ENCODE results near the gene RPN2.

The RPN2 gene

DNA sequence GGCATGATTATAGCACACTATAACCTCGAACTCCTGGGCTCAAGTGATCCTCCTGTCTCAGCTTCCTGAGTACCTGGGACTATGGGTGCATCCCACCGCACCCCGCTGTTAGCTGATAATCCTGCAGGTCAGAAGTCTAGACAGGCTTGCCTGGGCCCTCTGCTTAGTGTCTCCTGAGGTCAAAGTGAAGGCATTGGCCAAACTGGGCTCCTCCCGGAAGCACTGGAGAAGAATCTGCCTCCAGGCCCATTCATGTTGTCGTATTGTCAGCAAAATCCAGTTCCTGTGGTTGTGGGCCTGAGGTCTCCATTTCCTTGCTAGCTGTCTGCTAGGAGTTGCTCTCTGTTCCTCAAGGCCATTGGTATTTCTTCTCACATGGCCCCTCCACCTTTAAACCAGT lies 6.6 kb downstream of the RPN2 start:
- no peak for DNase-seq (ENCODE audit: low read depth)

- no peak for DNase-seq (ENCODE audit: low read depth)
These were observed 9.7 kb downstream of the RPN2 start for GRCh38 chr20:37188787-37189186.

DNA sequence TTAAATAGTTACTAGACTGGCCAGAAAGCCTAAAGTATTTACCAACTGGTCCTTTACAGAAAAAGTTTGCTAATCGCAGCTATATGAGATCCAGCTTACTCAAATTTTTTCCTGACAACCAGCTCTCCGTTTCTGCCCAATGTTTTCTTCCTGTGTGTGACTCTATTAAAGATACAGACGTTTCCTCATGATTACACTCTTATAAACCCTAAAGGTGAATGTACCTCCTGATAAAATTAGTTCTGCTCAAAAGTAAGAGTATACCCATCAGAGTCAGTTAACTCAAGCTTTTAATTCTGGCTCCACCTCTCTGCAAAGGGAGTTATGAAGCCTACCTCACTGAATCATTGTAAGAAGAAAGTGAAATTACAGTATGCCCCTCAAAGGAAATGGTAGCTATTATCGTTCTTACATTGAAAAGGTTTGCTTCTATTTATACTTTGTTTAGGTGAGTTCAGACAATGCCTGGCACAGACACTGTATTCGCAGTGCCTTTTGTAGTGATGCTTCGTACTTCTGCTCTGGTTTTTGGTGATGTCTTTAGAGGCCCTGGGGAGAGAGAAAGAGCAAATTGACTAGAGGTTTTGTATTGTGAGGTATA lies 10.4 kb downstream of the RPN2 start:
- DNase-seq (ENCODE audit: low read depth) = no peak

DNA sequence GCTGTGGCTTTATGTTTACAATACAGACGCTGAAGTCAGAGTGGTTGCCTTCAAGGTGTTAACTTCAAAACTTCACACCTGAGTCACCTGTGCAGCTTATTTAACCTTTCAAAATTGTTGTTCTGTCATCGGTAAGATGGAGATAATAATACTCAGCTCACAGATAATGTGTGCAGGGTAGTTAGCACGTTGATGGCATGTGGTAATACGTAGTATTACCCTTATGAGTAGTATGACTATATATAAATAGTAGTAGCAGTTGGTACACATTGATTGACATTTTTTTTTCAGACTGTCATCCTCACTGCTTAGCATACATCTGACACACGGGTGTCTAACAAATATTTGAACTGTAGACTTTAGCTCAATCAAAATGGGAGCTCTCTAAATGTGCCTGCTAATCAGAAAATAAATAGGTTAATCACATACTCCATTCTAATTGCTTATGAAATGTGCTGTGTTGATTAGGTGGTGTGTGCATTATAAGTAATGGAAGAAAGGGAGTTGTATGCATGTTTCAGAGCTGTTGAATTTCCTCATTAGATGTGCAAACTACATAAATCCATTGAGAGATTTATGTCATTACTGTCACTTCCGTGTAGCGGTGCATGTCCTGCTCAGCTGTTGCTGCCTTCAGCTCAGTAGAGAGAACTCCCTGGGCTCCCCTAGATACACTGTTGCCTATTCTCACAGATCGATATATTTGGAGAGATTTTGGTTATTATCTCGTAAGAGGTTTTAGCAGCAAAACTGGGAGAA lies 11.4 kb downstream of the RPN2 start:
- no peak for DNase-seq (ENCODE audit: low read depth)

- DNase-seq (ENCODE audit: low read depth) = peak; percentile 84
These were observed 13.2 kb downstream of the RPN2 start for GRCh38 chr20:37192137-37192854.

DNA sequence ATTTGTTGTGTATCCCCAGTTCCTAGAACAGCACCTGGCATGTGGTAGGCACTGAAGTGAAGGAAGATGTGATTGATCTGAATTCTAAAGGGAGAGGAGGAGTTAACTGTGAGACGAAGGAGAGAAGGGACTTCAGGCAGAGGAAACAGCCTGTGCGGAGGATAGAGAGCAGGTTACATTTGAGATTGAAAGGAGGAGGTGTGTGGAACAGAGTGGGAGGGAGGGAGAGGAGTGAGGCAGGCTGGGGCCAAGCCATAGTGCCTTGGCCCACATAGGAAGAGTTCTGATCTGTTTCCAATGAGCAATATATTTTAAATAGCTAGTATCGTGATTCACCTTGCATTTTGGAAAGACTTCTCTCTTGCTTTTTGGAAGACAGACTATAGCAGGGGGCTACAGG lies 14.1 kb downstream of the RPN2 start:
- DNase-seq (ENCODE audit: low read depth) = no peak

- no peak for DNase-seq (ENCODE audit: low read depth)
These were observed 14.7 kb downstream of the RPN2 start for GRCh38 chr20:37193821-37194220.

DNA sequence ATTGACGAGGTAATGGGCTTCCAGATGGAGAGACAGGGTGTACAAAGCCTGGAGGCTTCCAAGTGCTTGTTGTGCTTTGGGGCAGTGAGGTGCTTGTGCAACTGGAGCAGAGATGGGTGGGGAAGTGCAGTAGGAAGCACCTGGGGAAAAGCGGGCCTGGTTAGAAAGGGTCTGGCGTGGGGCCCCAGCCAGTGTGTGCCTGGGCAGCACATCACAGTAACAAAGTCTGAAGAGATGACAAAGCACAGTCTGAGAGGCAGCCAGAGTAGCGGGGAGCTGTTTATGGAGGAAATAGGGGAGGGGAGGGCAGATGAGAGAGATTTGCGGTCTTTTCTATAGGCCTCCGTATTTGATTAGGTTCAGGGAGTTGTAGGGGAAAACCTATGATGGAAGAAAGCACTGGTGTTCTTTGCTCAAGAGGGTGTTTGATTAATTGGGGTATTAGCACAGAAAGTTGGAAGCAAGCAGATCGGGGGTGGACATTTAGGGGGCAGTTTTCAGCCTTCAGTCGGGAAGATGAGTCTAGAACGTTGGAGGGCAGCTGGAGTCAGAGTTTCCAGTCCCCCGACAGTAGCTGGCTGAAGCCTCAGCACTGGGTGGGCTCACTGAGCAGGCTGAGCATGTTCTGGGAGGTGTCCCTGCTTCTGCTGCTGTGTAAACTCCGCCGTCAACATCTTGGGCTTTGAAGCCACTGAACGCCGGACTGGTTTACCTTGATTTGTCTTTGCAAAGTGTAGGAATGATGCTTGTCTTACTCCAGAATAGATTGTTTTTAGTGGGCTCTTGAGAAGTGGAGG lies 15.7 kb downstream of the RPN2 start:
- DNase-seq (ENCODE audit: low read depth) = no peak

- DNase-seq (ENCODE audit: low read depth) = no peak
These were observed 20.0 kb downstream of the RPN2 start for GRCh38 chr20:37198932-37199660.

GRCh38 chr20:37200376-37200775 lies 21.2 kb downstream of the RPN2 start:
- DNase-seq (ENCODE audit: low read depth) = no peak

- no peak for DNase-seq (ENCODE audit: low read depth)
These were observed 22.0 kb downstream of the RPN2 start for GRCh38 chr20:37200926-37201826.

GRCh38 chr20:37201827-37202162 lies 22.7 kb downstream of the RPN2 start:
- DNase-seq (ENCODE audit: low read depth) = no peak

DNA sequence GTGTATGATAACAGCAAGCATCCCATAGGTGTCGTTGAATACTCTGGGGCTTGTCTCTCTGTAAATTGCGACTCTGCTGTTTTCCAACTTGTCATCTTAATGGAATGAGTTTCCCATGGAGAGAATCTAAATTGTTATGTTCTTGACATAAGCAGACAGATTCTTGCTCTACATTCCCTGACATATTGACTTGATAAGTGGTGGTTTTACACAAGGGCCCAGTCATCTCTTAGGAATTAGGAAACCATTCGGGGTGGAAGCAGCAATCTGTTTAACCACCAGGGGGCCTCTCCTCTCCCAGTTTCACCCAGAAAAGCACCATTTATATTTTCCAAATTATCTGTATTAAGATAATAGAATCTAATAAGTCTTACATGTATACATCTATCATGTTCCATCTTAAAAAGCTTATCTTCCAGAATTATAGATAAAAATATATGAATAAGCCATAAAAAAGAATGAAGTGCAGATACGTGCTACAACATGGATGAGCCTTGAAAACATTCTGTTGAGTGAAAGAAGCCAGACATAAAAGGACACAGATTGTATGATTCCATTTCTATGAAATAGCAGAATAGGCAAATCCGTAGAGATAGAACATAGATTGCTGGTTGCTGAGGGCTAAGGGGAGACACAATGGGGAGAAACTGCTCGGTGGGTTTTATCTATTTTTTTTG lies 23.3 kb downstream of the RPN2 start:
- DNase-seq (ENCODE audit: low read depth) = peak; percentile 97

DNA sequence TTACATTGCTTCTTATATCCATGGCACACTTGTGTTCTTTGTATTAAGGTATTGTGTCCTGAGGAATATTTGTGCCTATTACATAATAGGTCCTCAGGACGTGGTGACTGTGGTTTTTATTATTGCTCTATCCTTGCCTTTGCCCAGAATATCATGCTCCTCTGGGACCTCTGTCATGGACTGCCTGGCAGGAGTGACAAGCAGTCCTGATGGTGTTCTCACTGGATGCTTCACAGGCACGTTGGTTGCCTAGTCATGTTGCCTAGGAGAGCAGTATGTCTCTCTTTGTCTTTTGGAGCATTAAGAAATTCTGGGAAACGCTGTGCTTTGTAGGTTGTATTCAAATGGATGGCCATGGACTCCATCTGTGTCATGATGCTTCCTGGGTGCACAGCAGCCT lies 24.9 kb downstream of the RPN2 start:
- DNase-seq (ENCODE audit: low read depth) = peak; percentile 11

DNA sequence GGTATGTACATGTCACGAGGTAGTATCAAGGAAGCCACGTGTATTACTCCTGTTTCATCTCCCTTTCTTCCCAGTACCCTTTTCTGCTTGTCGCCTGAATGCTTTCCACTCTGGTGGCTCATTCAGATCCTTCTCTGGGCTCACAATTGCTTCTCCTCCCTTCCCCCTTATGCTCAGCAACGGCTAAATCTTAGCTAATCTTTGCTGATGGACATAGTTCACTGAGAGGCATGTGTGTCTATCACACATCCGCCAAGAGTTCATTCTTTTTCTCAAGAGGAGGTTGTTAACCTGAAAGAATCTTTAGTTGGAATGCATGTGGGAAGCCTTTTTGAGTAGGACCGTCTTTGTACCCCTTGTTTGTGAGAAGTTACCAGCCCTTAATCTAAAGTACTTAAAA lies 26.0 kb downstream of the RPN2 start:
- no peak for DNase-seq (ENCODE audit: low read depth)

DNA sequence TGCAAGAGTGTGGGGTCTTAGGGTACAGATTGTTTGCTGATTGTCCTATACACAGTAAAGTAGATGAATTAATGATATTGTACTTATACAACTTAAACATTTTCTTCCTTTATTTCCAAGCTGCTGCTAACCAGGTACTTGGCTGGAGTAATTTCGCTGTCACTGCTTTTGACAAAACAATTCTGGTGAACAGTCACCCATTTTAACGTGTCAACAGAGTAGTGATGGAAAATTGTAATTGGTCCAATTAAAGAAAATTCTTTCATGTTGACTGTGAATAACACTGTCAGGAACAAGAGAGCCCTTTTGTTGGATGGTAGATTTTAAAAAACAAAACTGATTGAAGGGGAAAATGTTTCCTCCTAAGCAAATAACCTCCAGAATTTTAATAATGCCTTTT lies 26.7 kb downstream of the RPN2 start:
- no peak for DNase-seq (ENCODE audit: low read depth)

DNA sequence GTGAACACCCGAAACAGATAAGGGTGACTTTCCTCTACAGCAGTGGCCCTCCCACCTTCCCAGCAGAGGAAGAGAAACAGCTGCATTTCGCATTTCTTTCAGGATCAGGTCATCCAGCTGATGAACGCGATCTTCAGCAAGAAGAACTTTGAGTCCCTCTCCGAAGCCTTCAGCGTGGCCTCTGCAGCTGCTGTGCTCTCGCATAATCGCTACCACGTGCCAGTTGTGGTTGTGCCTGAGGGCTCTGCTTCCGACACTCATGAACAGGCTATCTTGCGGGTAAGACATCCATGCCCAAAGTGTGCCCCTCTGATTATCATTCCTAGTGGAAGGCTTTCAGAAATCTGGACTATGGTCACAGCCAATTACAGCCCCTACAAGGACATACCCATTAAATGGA lies 28.0 kb downstream of the RPN2 start:
- no peak for DNase-seq (ENCODE audit: low read depth)

DNA sequence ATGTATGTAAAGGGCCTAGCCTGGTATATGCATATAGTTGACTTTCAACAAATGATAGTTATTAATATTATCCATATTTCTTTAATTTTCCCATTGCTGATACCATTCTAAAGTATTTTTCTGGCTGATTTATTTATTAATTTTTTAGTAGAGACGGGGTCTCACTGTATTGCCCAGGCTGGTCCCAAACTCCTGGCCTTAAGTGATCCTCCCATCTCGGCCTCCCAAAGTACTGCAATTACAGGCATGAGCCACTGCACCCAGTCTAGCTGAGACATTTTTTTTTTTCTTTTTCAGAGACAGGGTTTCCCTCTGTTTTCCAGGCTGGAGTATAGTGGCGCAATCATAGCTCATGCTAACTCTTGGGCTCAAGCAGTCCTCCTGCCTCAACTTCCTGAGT lies 30.1 kb downstream of the RPN2 start:
- DNase-seq (ENCODE audit: low read depth) = no peak

- DNase-seq (ENCODE audit: low read depth) = no peak
These were observed 30.7 kb downstream of the RPN2 start for GRCh38 chr20:37209661-37210314.

DNA sequence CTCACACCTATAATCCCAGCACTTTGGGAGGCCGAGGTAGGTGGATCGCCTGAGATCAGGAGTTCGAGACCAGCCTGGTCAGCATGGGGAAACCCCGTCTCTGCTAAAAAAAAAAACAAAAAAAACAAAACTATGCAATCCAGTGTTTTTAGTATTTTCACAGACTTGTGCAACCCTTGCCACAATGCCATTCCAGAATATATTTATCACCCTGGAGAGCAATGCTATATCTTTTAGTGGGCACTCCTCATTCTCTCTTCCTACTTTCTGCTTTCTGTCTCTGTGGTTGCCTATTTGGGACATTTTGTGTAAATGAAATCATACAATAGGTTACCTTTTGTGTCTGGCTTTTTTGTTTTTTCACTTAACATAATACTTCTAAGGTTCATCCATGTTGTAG lies 39.3 kb downstream of the RPN2 start:
- DNase-seq (ENCODE audit: low read depth) = peak; percentile 56
